Mucosa of stomach (tissue), 1 donor: ENCODE measurements around the gene NCAPG2.
"Not testable (repeated sequence)": the region's sequence is repeated elsewhere in the genome, so short reads cannot be mapped to it uniquely, and the experiment has no call there.

Experiments used
- H3K27me3 ChIP-seq: one replicate; pipeline ENCODE4 v1.7.0; 2013; ENCODE audit warnings: mild to moderate bottlenecking, low read length; ENCODE audit not compliant: control insufficient read depth, insufficient read depth
- H3K36me3 ChIP-seq: one replicate; pipeline ENCODE4 v1.7.0; 2013; ENCODE audit warnings: low read length; ENCODE audit not compliant: control insufficient read depth, insufficient read depth
- H3K4me1 ChIP-seq: one replicate; pipeline ENCODE4 v1.7.0; 2013; ENCODE audit warnings: mild to moderate bottlenecking, low read length; ENCODE audit not compliant: control insufficient read depth, insufficient read depth
- H3K4me3 ChIP-seq: one replicate; pipeline ENCODE4 v1.7.0; 2013; ENCODE audit warnings: low read length
- H3K9ac ChIP-seq: one replicate; pipeline ENCODE4 v1.7.0; 2013; ENCODE audit warnings: mild to moderate bottlenecking, low read length, moderate library complexity
- H3K9me3 ChIP-seq: one replicate; pipeline ENCODE4 v1.7.0; 2013; ENCODE audit warnings: mild to moderate bottlenecking, low read length, moderate library complexity; ENCODE audit not compliant: control insufficient read depth
- donor health status: Pancreatic carcinoma.

The NCAPG2 gene

GRCh38 chr7:158700008-158700407 lies 4.6 kb downstream of the NCAPG2 start:
- Histone ChIP-seq H3K27me3 (no peaks in the 10 kb centered on the region), H3K4me3 (no peak overlapping the region), H3K36me3 (no peaks in the 10 kb centered on the region), H3K9ac (no peak overlapping the region), H3K9me3 (no peaks in the 10 kb centered on the region), H3K4me1 (peaks cover 6% of the 10 kb centered on the region)

DNA sequence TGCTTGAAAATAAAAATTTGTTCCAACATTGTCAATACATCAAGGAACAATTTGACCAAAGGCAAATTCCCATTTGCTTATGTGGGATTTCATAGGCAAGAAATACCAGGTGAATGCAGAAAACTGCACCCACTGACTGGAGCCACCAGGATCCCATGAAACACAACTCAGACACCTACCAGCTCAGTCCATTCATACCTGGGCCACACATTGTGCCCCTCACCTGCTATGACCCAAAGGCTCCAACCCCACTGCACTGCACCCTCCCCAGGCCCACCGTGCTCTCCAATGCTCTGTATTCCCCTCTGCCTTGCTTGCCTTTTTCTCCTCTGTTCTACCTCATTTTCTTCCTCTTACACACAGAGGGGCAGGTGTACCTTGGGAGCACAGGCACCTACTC lies 5.3 kb downstream of the NCAPG2 start:
- no peaks in the 10 kb centered on the region for H3K9me3 ChIP-seq
- peaks cover 6% of the 10 kb centered on the region for H3K4me1 ChIP-seq

GRCh38 chr7:158698657-158699195 lies 5.9 kb downstream of the NCAPG2 start:
- Histone ChIP-seq H3K36me3 (no peaks in the 10 kb centered on the region), H3K9me3 (no peaks in the 10 kb centered on the region), H3K4me1 (peaks cover 1% of the 10 kb centered on the region), H3K27me3 (no peaks in the 10 kb centered on the region), H3K9ac (no peak overlapping the region), H3K4me3 (no peak overlapping the region)

More for the DNA sequence above, 5.3 kb downstream of the NCAPG2 start:
- Histone ChIP-seq H3K9ac (no peak overlapping the region), H3K4me3 (no peak overlapping the region), H3K27me3 (no peaks in the 10 kb centered on the region), H3K36me3 (no peaks in the 10 kb centered on the region)

- H3K4me3 ChIP-seq, H3K9me3 ChIP-seq, H3K36me3 ChIP-seq, H3K27me3 ChIP-seq, H3K4me1 ChIP-seq, H3K9ac ChIP-seq: not testable (repeated sequence)
Measured at GRCh38 chr7:158697597-158697996, 7.0 kb downstream of the NCAPG2 start.

DNA sequence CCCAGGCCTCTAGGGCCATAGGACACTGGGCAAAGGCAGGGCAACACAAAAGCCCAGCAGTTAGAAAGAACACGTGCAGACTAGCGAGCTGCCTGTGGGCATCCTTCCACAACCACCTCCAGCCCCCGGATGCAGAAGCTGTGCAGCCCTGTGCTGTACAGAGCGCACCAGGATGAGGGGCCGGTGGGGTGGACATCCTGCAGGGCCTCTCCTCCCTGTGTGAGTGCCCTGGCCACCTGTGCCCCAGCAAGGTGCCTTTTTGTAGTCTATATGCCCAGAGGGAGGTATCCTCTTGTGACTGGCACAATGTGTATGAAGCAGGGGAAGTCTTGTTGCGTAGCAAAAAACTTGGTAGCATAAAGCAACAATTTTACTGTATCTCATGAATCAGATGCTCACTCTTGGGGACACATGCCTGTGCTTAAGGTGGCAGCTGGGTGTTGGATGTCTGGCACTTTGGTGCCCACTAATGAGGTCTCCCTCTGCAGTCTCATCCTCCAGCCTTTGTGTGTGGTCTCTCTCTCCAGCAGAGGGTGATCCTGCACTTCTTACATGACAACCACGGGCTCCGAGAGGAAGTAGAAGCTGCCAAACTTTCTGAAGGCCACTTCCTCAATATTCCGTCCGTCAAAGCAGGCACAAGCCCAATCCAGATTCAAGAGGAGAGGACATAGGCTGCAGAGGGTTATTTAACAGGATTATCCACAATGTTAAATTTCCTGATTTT lies 8.7 kb downstream of the NCAPG2 start:
- H3K9ac ChIP-seq = peak overlapping the region; percentile 7
- no peaks in the 10 kb centered on the region for H3K9me3 ChIP-seq
- no peaks in the 10 kb centered on the region for H3K36me3 ChIP-seq
- H3K27me3 ChIP-seq = no peaks in the 10 kb centered on the region
- no peaks in the 10 kb centered on the region for H3K4me1 ChIP-seq
- H3K4me3 ChIP-seq = no peak overlapping the region

- Histone ChIP-seq H3K9me3 (no peaks in the 10 kb centered on the region), H3K4me3 (no peak overlapping the region), H3K27me3 (no peaks in the 10 kb centered on the region), H3K36me3 (no peaks in the 10 kb centered on the region), H3K9ac (no peak overlapping the region), H3K4me1 (no peaks in the 10 kb centered on the region)
Measured at GRCh38 chr7:158695056-158695455, 9.5 kb downstream of the NCAPG2 start.

GRCh38 chr7:158694650-158695049 lies 10.0 kb downstream of the NCAPG2 start:
- no peaks in the 10 kb centered on the region for H3K36me3 ChIP-seq
- H3K4me3 ChIP-seq = no peak overlapping the region
- no peak overlapping the region for H3K9ac ChIP-seq
- H3K27me3 ChIP-seq = no peaks in the 10 kb centered on the region
- no peaks in the 10 kb centered on the region for H3K9me3 ChIP-seq
- no peaks in the 10 kb centered on the region for H3K4me1 ChIP-seq

DNA sequence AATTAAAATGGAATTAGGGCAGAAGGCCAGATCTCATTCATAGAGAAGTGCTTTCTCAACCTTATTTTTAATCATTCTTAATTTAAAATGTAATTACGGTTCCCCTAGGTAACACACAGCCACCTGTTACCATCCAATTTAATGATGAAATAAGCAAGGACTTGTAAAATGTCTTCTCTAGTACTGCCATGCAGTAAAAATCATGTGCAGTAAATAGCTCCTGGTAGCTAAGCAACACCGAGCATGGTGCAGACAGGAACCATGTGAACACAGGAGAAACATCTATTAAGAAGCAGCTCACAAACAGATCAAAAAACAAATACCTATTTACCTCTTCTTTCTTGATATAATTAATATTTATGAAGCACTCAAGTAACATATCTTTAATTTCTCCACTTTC lies 15.1 kb downstream of the NCAPG2 start:
- Histone ChIP-seq H3K27me3 (no peaks in the 10 kb centered on the region), H3K9ac (no peak overlapping the region), H3K4me3 (no peak overlapping the region), H3K36me3 (no peaks in the 10 kb centered on the region), H3K4me1 (no peaks in the 10 kb centered on the region), H3K9me3 (no peaks in the 10 kb centered on the region)

GRCh38 chr7:158687406-158687805 lies 17.2 kb downstream of the NCAPG2 start:
- Histone ChIP-seq H3K4me1 (no peaks in the 10 kb centered on the region), H3K27me3 (no peaks in the 10 kb centered on the region), H3K4me3 (no peak overlapping the region), H3K36me3 (no peaks in the 10 kb centered on the region), H3K9ac (no peak overlapping the region), H3K9me3 (no peaks in the 10 kb centered on the region)

GRCh38 chr7:158685693-158686092 lies 18.9 kb downstream of the NCAPG2 start:
- no peaks in the 10 kb centered on the region for H3K9me3 ChIP-seq
- H3K27me3 ChIP-seq = no peaks in the 10 kb centered on the region
- H3K4me1 ChIP-seq = no peaks in the 10 kb centered on the region
- no peak overlapping the region for H3K4me3 ChIP-seq
- no peaks in the 10 kb centered on the region for H3K36me3 ChIP-seq
- H3K9ac ChIP-seq = no peak overlapping the region

GRCh38 chr7:158684329-158684728 lies 20.3 kb downstream of the NCAPG2 start:
- Histone ChIP-seq H3K27me3 (no peaks in the 10 kb centered on the region), H3K9ac (no peak overlapping the region), H3K4me1 (no peaks in the 10 kb centered on the region), H3K9me3 (no peaks in the 10 kb centered on the region), H3K4me3 (no peak overlapping the region), H3K36me3 (no peaks in the 10 kb centered on the region)

DNA sequence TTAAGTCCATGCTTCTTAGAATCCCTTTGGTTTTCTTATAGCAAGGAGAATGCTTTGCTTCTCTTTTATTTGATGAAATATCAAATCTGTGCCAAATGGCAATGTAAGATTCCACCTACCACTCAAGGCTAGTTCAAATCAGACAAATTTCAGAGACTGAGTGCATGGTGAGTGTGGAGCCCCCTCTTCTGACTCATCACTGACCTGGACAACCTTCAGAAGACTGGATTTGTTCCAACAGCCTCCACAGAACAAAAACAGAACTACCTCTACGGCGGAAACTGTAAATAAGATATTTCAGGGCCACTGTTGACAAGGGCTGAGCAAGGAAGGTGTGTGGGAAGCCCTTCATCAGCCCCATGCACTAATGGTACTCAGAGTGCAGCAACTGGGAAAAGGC lies 21.1 kb downstream of the NCAPG2 start:
- no peak overlapping the region for H3K4me3 ChIP-seq
- H3K27me3 ChIP-seq = no peaks in the 10 kb centered on the region
- H3K9ac ChIP-seq = no peak overlapping the region
- no peaks in the 10 kb centered on the region for H3K4me1 ChIP-seq
- no peaks in the 10 kb centered on the region for H3K9me3 ChIP-seq
- H3K36me3 ChIP-seq = no peaks in the 10 kb centered on the region

- Histone ChIP-seq H3K4me1 (no peaks in the 10 kb centered on the region), H3K9ac (no peak overlapping the region), H3K27me3 (no peaks in the 10 kb centered on the region), H3K9me3 (no peaks in the 10 kb centered on the region), H3K36me3 (no peaks in the 10 kb centered on the region), H3K4me3 (no peak overlapping the region)
Measured at GRCh38 chr7:158682456-158682855, 22.1 kb downstream of the NCAPG2 start.
